ENCODE results near the gene OR6M1. TPM values are rescaled to one million over a fixed set of nuclear protein-coding genes. Genes with fewer than 3 reads are reported as not detected.

Gene OR6M1
- total RNA-seq, 2 experiments from 2014 or later = not detected

- no peak overlapping the region for H3K27ac Mint-ChIP-seq
- no peaks in the 10 kb centered on the region for H3K4me1 Mint-ChIP-seq (ENCODE audit: low read depth)
- ChIA-PET CTCF (no interaction called here), POLR2A (no interaction called here)
- H3K27me3 Mint-ChIP-seq (ENCODE audit: low read depth) = peaks cover 4% of the 10 kb centered on the region
- no peak overlapping the region for H3K4me3 Mint-ChIP-seq
- ATAC-seq = no peak
- no peak for DNase-seq
- no peaks in the 10 kb centered on the region for H3K36me3 Mint-ChIP-seq (ENCODE audit: low read depth)
- no peaks in the 10 kb centered on the region for H3K9me3 Mint-ChIP-seq (ENCODE audit: insufficient read depth)
Measured at GRCh38 chr11:123773959-123774358, 32.2 kb downstream of the OR6M1 start.

DNA sequence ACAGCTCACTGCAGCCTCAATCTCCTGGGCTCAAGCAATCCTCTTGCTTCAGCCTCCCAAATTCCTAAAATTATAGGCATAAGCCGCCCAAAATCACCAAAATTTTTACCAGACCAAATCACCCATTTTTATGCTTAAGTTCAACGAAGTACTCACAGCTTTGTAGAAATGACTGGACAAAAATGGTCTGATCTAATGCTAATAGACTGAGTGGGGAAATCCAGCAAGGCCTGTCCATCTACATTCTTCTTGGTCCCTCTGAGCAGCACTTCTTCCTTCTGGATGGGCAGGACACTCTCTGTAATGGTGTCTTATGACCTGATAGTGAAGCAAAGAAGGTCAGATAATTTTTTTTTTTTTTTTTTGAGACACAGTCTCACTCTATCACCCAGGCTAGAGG lies 33.1 kb downstream of the OR6M1 start:
- H3K9me3 Mint-ChIP-seq (ENCODE audit: insufficient read depth) = no peaks in the 10 kb centered on the region
- no peak overlapping the region for H3K27ac Mint-ChIP-seq
- peaks cover 4% of the 10 kb centered on the region for H3K27me3 Mint-ChIP-seq (ENCODE audit: low read depth)
- H3K4me3 Mint-ChIP-seq = no peak overlapping the region
- DNase-seq = no peak
- H3K4me1 Mint-ChIP-seq (ENCODE audit: low read depth) = no peaks in the 10 kb centered on the region
- H3K36me3 Mint-ChIP-seq (ENCODE audit: low read depth) = no peaks in the 10 kb centered on the region
- POLR2A ChIA-PET = no interaction called here
- ATAC-seq = no peak
- CTCF ChIA-PET = no interaction called here

GRCh38 chr11:123771664-123772063 lies 34.5 kb downstream of the OR6M1 start:
- ATAC-seq (no peak), DNase-seq (no peak)
- H3K27ac Mint-ChIP-seq = no peak overlapping the region
- no peaks in the 10 kb centered on the region for H3K4me1 Mint-ChIP-seq (ENCODE audit: low read depth)
- H3K27me3 Mint-ChIP-seq (ENCODE audit: low read depth) = peaks cover 2% of the 10 kb centered on the region
- H3K36me3 Mint-ChIP-seq (ENCODE audit: low read depth) = no peaks in the 10 kb centered on the region
- CTCF ChIA-PET = no interaction called here
- no peaks in the 10 kb centered on the region for H3K9me3 Mint-ChIP-seq (ENCODE audit: insufficient read depth)
- POLR2A ChIA-PET = no interaction called here
- H3K4me3 Mint-ChIP-seq = no peak overlapping the region

DNA sequence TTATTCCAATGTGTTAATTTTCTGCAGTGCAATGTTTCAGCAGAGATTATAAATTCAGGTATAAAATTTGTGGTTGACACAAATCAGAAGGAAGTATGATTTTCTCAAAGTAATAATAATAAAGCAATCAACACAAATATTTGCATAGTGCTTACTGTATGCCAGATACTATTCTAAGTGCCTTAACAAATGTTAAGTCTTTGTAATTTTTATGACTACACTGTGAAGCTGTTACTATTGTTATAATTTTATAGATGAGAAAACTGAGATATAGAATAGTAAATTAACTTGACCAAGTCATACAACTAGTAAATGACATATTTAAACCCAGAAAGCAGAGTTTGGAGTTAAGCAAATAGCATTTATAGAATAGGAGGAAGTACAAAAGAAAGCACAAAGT lies 35.4 kb downstream of the OR6M1 start:
- ChIA-PET POLR2A (no interaction called here), CTCF (no interaction called here)
- H3K36me3 Mint-ChIP-seq (ENCODE audit: low read depth) = no peaks in the 10 kb centered on the region
- H3K4me1 Mint-ChIP-seq (ENCODE audit: low read depth) = no peaks in the 10 kb centered on the region
- no peak overlapping the region for H3K4me3 Mint-ChIP-seq
- peaks cover 2% of the 10 kb centered on the region for H3K27me3 Mint-ChIP-seq (ENCODE audit: low read depth)
- H3K27ac Mint-ChIP-seq = no peak overlapping the region
- ATAC-seq = no peak
- no peak for DNase-seq
- no peaks in the 10 kb centered on the region for H3K9me3 Mint-ChIP-seq (ENCODE audit: insufficient read depth)

DNA sequence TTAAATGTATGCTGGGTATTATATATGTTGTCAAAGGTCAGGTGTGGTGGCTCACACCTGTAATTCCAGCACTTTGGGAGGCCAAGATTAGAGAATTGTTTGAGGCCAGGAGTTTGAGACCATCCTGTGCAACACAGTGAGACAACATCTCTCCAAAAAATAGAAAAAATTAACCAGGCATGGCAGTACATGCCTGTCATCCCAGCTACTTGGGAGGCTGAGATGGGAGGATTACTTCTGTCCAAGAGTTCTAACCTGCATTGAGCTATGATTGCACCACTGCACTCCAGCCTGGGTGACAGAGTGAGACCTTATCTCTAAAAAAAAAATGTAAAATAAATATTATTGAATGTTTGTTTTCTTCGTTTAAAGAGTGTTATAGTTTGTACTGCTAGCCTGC lies 40.5 kb downstream of the OR6M1 start:
- DNase-seq = no peak
- peaks cover 6% of the 10 kb centered on the region for H3K27me3 Mint-ChIP-seq (ENCODE audit: low read depth)
- CTCF ChIA-PET = no interaction called here
- POLR2A ChIA-PET = no interaction called here
- H3K4me1 Mint-ChIP-seq (ENCODE audit: low read depth) = no peaks in the 10 kb centered on the region
- peaks cover 17% of the 10 kb centered on the region for H3K9me3 Mint-ChIP-seq (ENCODE audit: insufficient read depth)
- ATAC-seq = no peak
- H3K27ac Mint-ChIP-seq = no peak overlapping the region
- H3K4me3 Mint-ChIP-seq = no peak overlapping the region
- H3K36me3 Mint-ChIP-seq (ENCODE audit: low read depth) = no peaks in the 10 kb centered on the region

DNA sequence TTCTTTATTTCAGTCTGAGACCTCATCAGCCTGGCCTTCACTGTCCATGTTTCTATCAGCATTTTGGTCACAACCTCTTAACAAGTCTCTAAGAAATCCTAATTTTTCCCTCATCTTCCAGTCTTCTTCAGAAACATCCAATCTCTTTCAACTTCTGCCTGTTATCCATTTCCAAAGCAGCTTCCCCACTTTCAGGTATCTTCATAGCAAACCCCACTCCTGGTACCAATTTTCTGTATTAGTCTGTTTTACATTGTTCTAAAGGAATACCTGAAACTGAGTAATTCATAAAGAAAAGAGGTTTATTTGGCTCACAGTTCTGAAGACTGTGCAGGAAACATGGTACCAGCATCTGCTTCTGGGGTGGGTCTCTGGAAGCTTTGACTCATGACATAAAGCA lies 43.7 kb downstream of the OR6M1 start:
- H3K36me3 Mint-ChIP-seq (ENCODE audit: low read depth) = no peaks in the 10 kb centered on the region
- POLR2A ChIA-PET = no interaction called here
- peaks cover 6% of the 10 kb centered on the region for H3K27me3 Mint-ChIP-seq (ENCODE audit: low read depth)
- no peaks in the 10 kb centered on the region for H3K4me1 Mint-ChIP-seq (ENCODE audit: low read depth)
- no peak overlapping the region for H3K27ac Mint-ChIP-seq
- no peak overlapping the region for H3K4me3 Mint-ChIP-seq
- no peak for ATAC-seq
- CTCF ChIA-PET = no interaction called here
- peaks cover 17% of the 10 kb centered on the region for H3K9me3 Mint-ChIP-seq (ENCODE audit: insufficient read depth)
- no peak for DNase-seq

DNA sequence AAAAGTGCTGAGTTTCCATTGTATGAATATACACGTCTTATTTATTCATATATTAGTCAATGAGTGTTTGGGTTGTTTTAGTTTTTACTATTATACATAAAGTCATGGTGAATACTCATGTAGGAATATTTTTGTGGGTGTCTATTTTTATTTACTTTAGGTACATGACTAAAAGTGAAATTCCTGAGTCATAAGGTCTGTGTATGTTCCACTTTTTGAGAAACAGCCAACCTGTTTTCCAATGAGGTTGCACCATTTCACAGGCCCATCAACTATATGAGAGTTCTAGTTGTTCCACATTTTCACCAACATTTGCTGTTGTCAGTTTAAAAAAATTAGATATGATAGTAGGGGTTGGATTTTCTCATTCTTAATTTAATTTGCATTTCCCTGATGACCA lies 45.3 kb downstream of the OR6M1 start:
- ATAC-seq = no peak
- POLR2A ChIA-PET = no interaction called here

DNA sequence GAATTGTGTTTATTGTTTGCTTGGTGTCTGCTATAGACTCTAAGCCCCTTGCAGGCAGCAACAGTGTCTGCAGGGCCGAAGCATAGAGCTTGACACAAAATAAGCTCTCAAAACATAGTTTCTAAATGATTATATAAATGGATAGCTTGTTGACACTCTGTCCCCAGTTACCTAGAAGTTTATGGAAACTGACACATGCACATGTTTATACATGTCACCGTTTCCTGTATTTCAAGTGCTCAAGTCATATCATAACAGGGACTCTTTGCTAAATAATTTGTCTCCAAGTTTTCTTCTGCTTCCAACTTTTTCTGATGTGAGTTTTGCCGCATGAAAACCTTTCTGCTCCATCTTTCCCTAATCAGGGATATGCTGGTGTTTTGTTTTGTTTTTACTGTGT lies 48.2 kb downstream of the OR6M1 start:
- Mint-ChIP-seq H3K9me3 (ENCODE audit: insufficient read depth) (peaks cover 11% of the 10 kb centered on the region), H3K36me3 (ENCODE audit: low read depth) (no peaks in the 10 kb centered on the region), H3K27me3 (ENCODE audit: low read depth) (peaks cover 2% of the 10 kb centered on the region), H3K4me1 (ENCODE audit: low read depth) (peaks cover 28% of the 10 kb centered on the region), H3K4me3 (no peak overlapping the region), H3K27ac (no peak overlapping the region)
- ChIA-PET CTCF (no interaction called here), POLR2A (no interaction called here)
- ATAC-seq (no peak), DNase-seq (no peak)

More for the DNA sequence above, 45.3 kb downstream of the OR6M1 start:
- H3K27me3 Mint-ChIP-seq (ENCODE audit: low read depth) = peaks cover 6% of the 10 kb centered on the region
- H3K4me1 Mint-ChIP-seq (ENCODE audit: low read depth) = no peaks in the 10 kb centered on the region
- no peak overlapping the region for H3K4me3 Mint-ChIP-seq
- no peak for DNase-seq
- CTCF ChIA-PET = no interaction called here
- no peaks in the 10 kb centered on the region for H3K36me3 Mint-ChIP-seq (ENCODE audit: low read depth)
- peaks cover 17% of the 10 kb centered on the region for H3K9me3 Mint-ChIP-seq (ENCODE audit: insufficient read depth)
- no peak overlapping the region for H3K27ac Mint-ChIP-seq

DNA sequence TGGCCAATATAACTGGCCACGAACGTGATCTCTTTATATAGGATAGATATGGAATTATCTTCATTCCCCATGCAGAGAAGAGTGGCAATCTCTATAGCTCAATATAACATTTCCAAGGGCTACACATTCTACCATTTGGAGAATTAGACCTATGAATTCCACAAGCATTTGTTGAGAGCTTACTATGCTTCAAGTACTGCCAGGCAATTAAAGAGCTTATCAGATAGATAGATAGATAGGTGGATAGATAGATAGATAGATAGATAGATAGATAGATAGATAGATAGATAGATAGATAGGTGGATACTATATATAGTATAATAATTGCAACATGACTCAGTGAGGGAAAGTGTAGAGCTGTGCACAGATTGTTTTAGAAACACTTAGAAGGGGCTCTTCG lies 50.3 kb downstream of the OR6M1 start:
- ChIA-PET POLR2A (interaction anchor here (0.6 kb wide), 1 partner anchor 10 kb away, joined by 4 read pairs; no protein-coding TSS in a partner anchor), CTCF (no interaction called here)
- no peak overlapping the region for H3K27ac Mint-ChIP-seq
- H3K4me3 Mint-ChIP-seq = no peak overlapping the region
- H3K27me3 Mint-ChIP-seq (ENCODE audit: low read depth) = peaks cover 4% of the 10 kb centered on the region
- no peak for DNase-seq
- no peak for ATAC-seq
- H3K9me3 Mint-ChIP-seq (ENCODE audit: insufficient read depth) = no peaks in the 10 kb centered on the region
- no peaks in the 10 kb centered on the region for H3K36me3 Mint-ChIP-seq (ENCODE audit: low read depth)
- peaks cover 30% of the 10 kb centered on the region for H3K4me1 Mint-ChIP-seq (ENCODE audit: low read depth)

Other genes starting within 250 kb of the OR6M1 start
- not detected for gene SCN3B, start 151.7 kb downstream of the OR6M1 start, total RNA-seq
- 10 to 100 TPM; 13.6 to 13.8 TPM for gene ZNF202, start 64.7 kb downstream of the OR6M1 start, total RNA-seq
- gene OR6X1, start 51.8 kb downstream of the OR6M1 start, total RNA-seq = not detected
- gene TMEM225, start 79.3 kb upstream of the OR6M1 start, total RNA-seq = not detected
- not detected for gene OR8D4, start 95.8 kb upstream of the OR6M1 start, total RNA-seq
- not detected for gene OR4D5, start 133.3 kb upstream of the OR6M1 start, total RNA-seq
- not detected for gene OR6T1, start 137.5 kb upstream of the OR6M1 start, total RNA-seq
- gene OR10S1, start 171.4 kb upstream of the OR6M1 start, total RNA-seq = not detected
- not detected for gene OR10G6, start 188.8 kb upstream of the OR6M1 start, total RNA-seq
- not detected for gene OR10G4, start 206.6 kb upstream of the OR6M1 start, total RNA-seq
- not detected for gene OR10G9, start 216.7 kb upstream of the OR6M1 start, total RNA-seq
- gene OR10G8, start 220.4 kb upstream of the OR6M1 start, total RNA-seq = not detected
- gene OR10G7, start 235.0 kb upstream of the OR6M1 start, total RNA-seq = not detected